Measurements from ENCODE around the gene NRIP1.

DNA sequence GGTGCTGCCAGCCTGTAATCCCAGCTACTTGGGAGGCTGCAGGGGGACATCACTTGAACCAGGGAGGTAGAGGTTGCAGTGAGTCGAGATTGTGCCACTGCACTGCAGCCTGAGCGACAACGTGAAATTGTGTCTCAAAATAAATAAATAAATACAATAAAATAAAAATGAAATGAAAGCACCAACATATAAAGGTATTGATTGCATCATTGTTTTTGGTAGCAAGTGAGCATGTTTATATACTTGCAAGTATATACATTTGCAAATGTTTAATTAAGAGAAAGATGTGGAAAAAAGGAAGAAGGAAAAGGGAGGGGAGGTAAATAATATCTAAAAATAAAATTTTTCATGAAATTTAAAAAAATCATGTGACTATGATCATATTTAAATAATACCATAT, 32.8 kb upstream of the NRIP1 start:
- TF ChIP-seq RCOR1 (IDR thresholded peaks at IDR 0.05; ENCODE audit: borderline replicate concordance in 1 of 2, low read depth in 2 of 2, low read length in 2 of 2), result no peak
- TF ChIP-seq, protein P1, sequence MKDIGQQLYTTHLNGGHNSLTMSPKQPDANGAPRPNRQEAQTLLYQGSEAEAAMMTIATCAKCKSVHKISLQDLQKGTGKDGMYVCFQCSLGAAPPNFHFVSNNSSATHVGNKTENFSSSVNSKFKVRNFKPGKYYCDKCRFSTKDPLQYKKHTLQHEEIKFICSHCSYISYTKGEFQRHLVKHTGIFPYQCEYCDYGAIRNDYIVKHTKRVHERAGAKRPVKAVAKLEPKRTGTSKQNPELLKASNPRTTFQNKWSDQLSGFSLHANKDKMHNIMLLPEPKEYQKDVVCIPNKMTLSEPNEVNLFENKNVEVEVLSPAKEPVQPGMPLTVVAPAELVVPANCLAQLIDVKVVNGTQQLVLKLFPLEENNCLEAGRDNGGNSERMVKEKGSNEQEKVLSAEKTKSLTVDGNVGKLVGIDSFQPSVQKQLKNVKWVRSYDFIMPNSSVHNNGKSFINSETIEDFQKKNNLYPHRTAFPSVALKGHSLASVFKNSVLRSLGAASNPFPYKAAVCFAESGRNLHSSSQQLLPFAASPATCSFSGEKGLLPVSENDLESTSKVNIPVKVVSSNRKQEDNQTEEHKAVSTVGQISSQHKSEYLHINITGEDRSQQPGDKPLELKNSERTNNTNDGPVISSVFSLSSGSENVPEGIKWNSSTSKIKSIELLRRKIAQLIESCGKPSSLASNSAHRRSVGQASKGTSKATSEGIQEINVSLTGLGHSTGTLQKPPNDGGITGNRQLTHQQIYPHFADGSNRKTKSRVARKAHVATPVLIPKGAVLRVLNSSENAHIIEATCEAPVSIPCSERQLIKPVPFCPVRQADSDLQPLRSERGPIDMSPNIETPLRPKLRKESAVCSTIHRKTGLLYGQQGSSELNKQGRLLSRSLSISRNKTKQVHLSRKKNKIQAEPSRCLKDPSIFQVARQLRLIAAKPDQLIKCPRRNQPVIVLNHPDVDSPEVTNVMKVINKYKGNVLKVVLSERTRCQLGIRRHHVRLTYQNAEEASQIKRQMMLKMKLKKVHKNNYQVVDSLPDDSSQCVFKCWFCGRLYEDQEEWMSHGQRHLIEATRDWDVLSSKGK (CRISPR knock-in tag; IDR thresholded peaks at IDR 0.05), result no peak
- TF ChIP-seq, protein P2, sequence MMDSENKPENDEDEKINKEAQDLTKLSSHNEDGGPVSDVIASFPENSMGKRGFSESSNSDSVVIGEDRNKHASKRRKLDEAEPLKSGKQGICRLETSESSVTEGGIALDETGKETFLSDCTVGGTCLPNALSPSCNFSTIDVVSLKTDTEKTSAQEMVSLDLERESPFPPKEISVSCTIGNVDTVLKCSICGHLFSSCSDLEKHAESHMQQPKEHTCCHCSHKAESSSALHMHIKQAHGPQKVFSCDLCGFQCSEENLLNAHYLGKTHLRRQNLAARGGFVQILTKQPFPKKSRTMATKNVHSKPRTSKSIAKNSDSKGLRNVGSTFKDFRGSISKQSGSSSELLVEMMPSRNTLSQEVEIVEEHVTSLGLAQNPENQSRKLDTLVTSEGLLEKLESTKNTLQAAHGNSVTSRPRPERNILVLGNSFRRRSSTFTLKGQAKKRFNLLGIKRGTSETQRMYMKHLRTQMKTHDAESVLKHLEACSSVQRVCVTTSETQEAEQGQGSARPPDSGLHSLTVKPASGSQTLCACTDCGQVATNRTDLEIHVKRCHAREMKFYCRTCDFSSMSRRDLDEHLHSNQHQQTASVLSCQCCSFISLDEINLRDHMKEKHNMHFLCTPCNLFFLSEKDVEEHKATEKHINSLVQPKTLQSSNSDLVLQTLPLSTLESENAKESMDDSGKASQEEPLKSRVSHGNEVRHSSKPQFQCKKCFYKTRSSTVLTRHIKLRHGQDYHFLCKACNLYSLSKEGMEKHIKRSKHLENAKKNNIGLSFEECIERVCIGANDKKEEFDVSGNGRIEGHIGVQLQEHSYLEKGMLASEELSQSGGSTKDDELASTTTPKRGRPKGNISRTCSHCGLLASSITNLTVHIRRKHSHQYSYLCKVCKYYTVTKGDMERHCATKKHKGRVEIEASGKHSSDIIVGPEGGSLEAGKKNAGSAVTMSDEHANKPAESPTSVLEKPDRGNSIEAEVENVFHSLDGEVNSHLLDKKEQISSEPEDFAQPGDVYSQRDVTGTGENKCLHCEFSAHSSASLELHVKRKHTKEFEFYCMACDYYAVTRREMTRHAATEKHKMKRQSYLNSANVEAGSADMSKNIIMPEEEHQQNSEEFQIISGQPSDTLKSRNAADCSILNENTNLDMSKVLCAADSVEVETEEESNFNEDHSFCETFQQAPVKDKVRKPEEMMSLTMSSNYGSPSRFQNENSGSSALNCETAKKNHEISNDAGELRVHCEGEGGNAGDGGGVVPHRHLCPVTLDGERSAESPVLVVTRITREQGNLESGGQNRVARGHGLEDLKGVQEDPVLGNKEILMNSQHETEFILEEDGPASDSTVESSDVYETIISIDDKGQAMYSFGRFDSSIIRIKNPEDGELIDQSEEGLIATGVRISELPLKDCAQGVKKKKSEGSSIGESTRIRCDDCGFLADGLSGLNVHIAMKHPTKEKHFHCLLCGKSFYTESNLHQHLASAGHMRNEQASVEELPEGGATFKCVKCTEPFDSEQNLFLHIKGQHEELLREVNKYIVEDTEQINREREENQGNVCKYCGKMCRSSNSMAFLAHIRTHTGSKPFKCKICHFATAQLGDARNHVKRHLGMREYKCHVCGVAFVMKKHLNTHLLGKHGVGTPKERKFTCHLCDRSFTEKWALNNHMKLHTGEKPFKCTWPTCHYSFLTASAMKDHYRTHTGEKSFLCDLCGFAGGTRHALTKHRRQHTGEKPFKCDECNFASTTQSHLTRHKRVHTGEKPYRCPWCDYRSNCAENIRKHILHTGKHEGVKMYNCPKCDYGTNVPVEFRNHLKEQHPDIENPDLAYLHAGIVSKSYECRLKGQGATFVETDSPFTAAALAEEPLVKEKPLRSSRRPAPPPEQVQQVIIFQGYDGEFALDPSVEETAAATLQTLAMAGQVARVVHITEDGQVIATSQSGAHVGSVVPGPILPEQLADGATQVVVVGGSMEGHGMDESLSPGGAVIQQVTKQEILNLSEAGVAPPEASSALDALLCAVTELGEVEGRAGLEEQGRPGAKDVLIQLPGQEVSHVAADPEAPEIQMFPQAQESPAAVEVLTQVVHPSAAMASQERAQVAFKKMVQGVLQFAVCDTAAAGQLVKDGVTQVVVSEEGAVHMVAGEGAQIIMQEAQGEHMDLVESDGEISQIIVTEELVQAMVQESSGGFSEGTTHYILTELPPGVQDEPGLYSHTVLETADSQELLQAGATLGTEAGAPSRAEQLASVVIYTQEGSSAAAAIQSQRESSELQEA (IDR thresholded peaks at IDR 0.05; ENCODE audit: low read depth), result no peak
- TF ChIP-seq ZNF274 (IDR thresholded peaks at IDR 0.05; ENCODE audit: borderline replicate concordance, low read depth, low read length), result no peak
- TF ChIP-seq GABPA (tag; conservative IDR thresholded peaks at IDR 0.05; ENCODE audit: low read depth), result no peak
- TF ChIP-seq EZH2 (IDR thresholded peaks at IDR 0.05; ENCODE audit: borderline replicate concordance, low read depth, low read length), result no peak

Measured in K562 (cell line).